NCI-H1417 (cell line): Measurements from ENCODE around the gene HSPB3.
"Not testable (repeated sequence)": the region's sequence is repeated elsewhere in the genome, so short reads cannot be mapped to it uniquely, and the experiment has no call there.

Source experiments
- DNase-seq, 3 experiments: peaks; one replicate each; lab custom pipeline; 2025; lab: John Stamatoyannopoulos, UW

The HSPB3 gene

GRCh38 chr5:54457094-54457862, 1.8 kb downstream of the HSPB3 start:
- DNase-seq = no peak

DNA sequence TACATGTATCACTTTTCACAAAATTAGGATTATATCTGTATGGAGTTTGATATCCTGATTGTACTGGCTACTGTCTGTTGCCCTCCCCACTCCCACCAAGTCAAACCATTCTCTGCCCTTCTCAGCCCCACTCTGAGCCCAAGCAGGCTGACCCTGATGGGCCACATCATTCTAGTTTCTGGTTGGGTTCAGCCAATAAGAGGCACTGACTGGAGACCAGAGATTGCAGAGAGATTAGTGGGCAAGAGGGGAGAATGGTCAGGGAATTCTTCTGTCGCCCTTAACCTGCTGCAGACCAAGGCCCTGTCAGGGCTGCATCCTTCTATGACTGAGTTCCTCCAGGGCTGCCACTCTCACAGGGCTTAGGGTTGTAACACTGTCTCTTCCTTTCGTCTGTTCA, 2.7 kb downstream of the HSPB3 start:
- no peak for DNase-seq

- no peak for DNase-seq
Observed at GRCh38 chr5:54460181-54460919, 4.9 kb downstream of the HSPB3 start.

- no peak for DNase-seq
Observed at GRCh38 chr5:54462281-54462680, 6.8 kb downstream of the HSPB3 start.

DNA sequence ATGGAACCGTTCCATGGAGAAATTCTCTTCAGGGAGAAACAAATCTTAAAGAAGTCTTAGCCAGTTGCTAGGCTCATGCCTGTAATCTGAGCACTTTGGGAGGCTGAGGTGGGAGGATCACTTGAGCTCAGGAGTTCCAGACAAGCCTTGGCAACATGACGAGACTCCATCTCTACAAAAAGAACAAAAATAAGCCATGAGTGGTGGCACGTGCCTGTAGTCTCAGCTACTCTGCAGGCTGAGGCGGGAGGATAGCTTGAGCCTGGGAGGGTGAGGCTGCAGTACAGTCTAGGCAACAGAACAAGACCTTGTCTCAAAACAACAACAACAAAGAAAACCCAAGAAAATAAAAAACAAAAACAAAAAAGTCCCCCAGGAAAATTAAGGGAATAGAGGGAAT, 8.2 kb downstream of the HSPB3 start:
- no peak for DNase-seq

DNA sequence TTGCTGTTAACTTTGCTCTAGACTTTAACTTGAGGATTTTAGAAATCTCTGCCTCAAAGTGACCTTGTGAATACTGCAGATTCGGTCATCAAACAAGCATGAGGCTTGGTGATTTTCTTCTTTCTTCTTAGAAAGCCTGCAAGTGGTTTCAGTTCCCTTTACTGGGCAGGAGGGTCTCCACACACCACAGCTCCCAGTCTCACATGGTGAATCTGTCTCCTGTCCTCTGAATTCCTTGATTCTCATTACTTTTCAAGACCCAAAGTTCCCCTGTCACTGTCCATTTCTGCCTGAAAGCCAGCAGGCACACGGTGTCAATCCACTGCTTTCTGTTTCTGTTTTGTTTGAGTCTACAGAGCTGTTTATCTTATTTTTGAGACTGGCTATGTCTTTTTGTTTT, 14.1 kb downstream of the HSPB3 start:
- DNase-seq = no peak

DNA sequence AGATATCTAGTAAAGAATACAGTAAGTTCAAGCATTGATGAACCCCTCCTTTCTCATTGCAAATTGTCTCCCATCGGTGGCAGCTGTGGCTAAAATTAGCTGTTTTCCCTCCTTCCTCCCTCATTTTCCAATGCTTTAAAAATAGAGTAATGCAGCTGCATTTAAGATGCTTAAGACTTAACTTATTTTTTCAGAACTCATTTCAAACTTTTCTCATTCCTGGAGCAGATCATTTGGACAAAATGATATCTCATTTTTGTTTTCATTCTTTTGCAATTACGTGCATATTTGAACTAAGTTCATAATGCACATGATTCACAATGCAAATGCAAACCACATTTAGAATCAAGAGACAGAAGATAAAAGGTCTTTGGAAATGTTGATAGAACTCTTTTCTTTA, 14.6 kb downstream of the HSPB3 start:
- no peak for DNase-seq

GRCh38 chr5:54470677-54471076, 15.2 kb downstream of the HSPB3 start:
- no peak for DNase-seq

DNA sequence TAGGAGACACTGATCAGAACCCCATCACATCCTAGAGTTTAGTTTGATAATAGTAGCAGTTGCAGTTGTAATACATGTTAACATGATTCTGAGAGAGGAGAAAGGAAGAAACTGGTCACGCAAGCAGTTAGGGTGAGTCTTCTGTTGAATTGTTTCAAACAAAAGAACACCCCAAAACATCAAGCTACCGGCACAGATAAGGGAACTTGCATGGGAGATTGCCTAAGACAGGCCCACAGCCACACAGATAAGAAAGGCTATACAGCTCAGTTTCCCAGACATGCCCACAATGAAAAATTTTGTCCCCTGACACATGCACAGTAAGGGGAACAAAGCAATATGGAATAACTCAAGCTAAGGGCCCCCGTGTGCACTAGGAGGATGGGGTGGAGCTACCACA, 15.9 kb downstream of the HSPB3 start:
- no peak for DNase-seq

GRCh38 chr5:54476682-54477081, 21.2 kb downstream of the HSPB3 start:
- no peak for DNase-seq

DNA sequence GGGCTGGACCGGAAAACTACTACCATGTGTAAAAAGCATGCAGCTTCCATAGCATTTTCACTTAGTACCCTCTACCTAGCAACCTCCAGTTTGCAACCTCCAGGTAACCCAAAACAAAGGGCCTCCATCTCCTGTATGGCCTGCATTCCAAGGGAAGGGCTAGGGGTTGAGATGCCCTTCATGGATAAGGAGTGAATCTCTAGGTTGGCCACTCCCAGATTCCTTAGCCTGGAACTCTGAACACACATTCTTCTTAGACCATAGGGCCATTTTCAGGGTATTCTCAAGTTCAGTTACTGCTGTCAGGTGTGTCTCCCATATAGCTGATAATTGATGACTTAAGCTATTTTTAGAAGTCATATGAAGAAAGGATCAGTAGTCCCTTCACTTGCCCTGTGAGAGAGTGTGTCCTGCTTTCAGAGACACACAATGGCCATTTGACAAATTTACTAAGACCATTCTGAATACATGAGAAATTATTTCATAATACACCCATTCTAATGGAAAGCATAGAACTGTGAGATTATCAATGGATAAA, 22.5 kb downstream of the HSPB3 start:
- DNase-seq = no peak

- no peak for DNase-seq
Observed at GRCh38 chr5:54480296-54480695, 24.8 kb downstream of the HSPB3 start.

GRCh38 chr5:54484219-54484894, 28.9 kb downstream of the HSPB3 start:
- DNase-seq = no peak

GRCh38 chr5:54485659-54486058, 30.2 kb downstream of the HSPB3 start:
- DNase-seq = not testable (repeated sequence)

DNA sequence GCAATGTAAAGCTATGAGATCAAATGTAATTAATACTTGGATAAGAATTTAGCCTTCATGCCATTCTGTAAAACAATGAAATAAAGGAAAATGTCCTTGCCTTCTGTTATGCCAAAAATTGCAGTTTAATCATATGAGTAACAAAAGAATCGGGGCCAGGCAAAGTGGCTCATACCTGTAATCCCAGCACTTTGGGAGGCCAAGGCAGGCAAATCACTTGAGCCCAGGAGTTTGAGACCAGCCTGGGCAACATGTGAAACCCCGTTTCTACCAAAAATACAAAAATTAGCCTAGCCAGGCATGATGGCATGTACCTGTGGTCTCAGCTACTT, 34.1 kb downstream of the HSPB3 start:
- not testable (repeated sequence) for DNase-seq

GRCh38 chr5:54491326-54491725, 35.8 kb downstream of the HSPB3 start:
- DNase-seq = no peak

- DNase-seq = no peak
Observed at GRCh38 chr5:54492178-54492577, 36.7 kb downstream of the HSPB3 start.

DNA sequence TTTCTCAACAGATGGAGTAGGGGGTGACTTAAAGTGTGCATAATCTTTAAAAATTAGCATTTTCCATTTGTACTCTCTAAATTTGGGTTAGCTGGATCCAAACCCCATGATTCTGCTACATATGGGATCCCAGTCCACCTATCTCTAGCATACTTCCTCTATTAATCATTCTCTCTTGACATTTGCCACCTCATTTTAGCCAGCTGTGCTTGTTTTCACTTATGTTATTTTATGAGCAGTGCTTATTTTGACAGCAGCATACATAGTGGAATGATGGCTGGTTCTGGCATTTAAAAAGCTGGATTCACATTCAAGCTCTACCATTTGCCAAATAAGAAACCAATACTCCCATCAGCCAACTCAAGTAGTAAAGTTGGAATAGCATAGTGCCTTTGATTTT, 39.5 kb downstream of the HSPB3 start:
- DNase-seq = no peak
